Endothelial cell of umbilical vein (primary cell): ENCODE results near the gene SPDYA. TPM values are rescaled to one million over a fixed set of nuclear protein-coding genes. Genes with fewer than 3 reads are reported as not detected.

Experiments
- BruUV-seq: library from RNA; stranded (reverse); fragments of 400-500 nt; replicated peaks from 2 replicates; lab custom pipeline; 2021; lab: Mats Ljungman, UMichigan
- CTCF ChIA-PET: fragments of 300-600, 350-600 bp; sonication (Branson Sonifier 250); formaldehyde crosslinking; loops from one replicate; lab custom pipeline; 2021; ENCODE audit warnings: antibody characterized with exemption, inconsistent platforms; lab: Charles Lee
- POLR2A ChIA-PET: fragments of 300-600, 350-600 bp; sonication (Branson Sonifier 250); formaldehyde crosslinking; loops from one replicate; lab custom pipeline; 2021; ENCODE audit warnings: antibody characterized with exemption, inconsistent platforms; lab: Charles Lee
- DNase-seq: peaks from one replicate; pipeline ENCODE4 v3.0.0-alpha.2; 2011; ENCODE audit warnings: low read depth, low spot score
- FAIRE-seq: peaks from 2 replicates; lab custom pipeline; 2011; peaks lifted over from hg19 to GRCh38; lab: Jason Lieb, UNC
- H2AFZ ChIP-seq: 2 replicates; pipeline ENCODE4 v1.6.0; 2012; ENCODE audit warnings: low read depth, low read length, control low read depth, inconsistent platforms
- H3K27ac ChIP-seq: 2 replicates; pipeline ENCODE4 v1.5.1; 2011; ENCODE audit warnings: low read depth, mild to moderate bottlenecking, control low read depth, low read length, moderate library complexity; ENCODE audit not compliant: insufficient read depth
- H3K27me3 ChIP-seq, 2 experiments: 2 replicates each; pipeline versions ENCODE4 v1.6.0 to v1.6.1; 2011; ENCODE audit warnings: low read length in 2 of 2, mixed read lengths in 1 of 2; ENCODE audit not compliant: control insufficient read depth in 2 of 2, insufficient read depth in 2 of 2
- H3K36me3 ChIP-seq, 2 experiments: 2 replicates in 1 of 2; 3 replicates in 1 of 2; pipeline ENCODE4 v1.5.1; 2011; ENCODE audit warnings: low read length in 2 of 2, mild to moderate bottlenecking in 1 of 2, moderate library complexity in 1 of 2; ENCODE audit not compliant: control insufficient read depth in 2 of 2, insufficient read depth in 2 of 2; ENCODE audit errors: extremely low read depth in 1 of 2
- H3K4me1 ChIP-seq: 3 replicates; pipeline ENCODE4 v1.5.1; 2011; ENCODE audit warnings: mild to moderate bottlenecking, low read length; ENCODE audit not compliant: control insufficient read depth, insufficient read depth; ENCODE audit errors: extremely low read depth
- H3K4me2 ChIP-seq: 2 replicates; pipeline ENCODE4 v1.6.1; 2011; ENCODE audit warnings: low read length, control low read depth, mixed read lengths; ENCODE audit not compliant: insufficient read depth
- H3K4me3 ChIP-seq, 3 experiments: fragments of 200-600 bp in 1 of 3; sonication (generic), shearing (Covaris generic) in 1 of 3; replicated peaks in 1 of 3; 2 replicates each; pipeline ENCODE4 v1.5.1; 2011 to 2016; ENCODE audit warnings: control low read depth in 3 of 3, low read length in 3 of 3, mild to moderate bottlenecking in 2 of 3, inconsistent platforms in 1 of 3, low read depth in 1 of 3, moderate library complexity in 1 of 3; ENCODE audit not compliant: insufficient read depth in 1 of 3
- H3K79me2 ChIP-seq: 2 replicates; pipeline ENCODE4 v1.6.0; 2012; ENCODE audit warnings: low read length, inconsistent platforms; ENCODE audit not compliant: control insufficient read depth, insufficient read depth
- H3K9ac ChIP-seq: replicated peaks from 2 replicates; pipeline ENCODE3; 2011; ENCODE audit warnings: low read length, control low read depth; ENCODE audit not compliant: insufficient read depth; ENCODE audit errors: extremely low read depth
- H3K9me1 ChIP-seq: replicated peaks from 3 replicates; pipeline ENCODE4 v1.6.0; 2011; ENCODE audit warnings: mild to moderate bottlenecking, low read length; ENCODE audit not compliant: control insufficient read depth, insufficient read depth; ENCODE audit errors: extremely low read depth
- H3K9me3 ChIP-seq: replicated peaks from 2 replicates; pipeline ENCODE4 v1.5.1; 2012; ENCODE audit warnings: low read length, inconsistent platforms; ENCODE audit not compliant: control insufficient read depth, insufficient read depth
- H4K20me1 ChIP-seq: replicated peaks from 2 replicates; pipeline ENCODE3; 2011; ENCODE audit warnings: mild to moderate bottlenecking, low read length; ENCODE audit not compliant: control insufficient read depth, insufficient read depth; ENCODE audit errors: extremely low read depth
- CTCF ChIP-seq, 2 donors: IDR thresholded peaks; 1 replicate in 1 of 2; 2 replicates in 1 of 2; pipeline ENCODE4 v1.5.1; 2011; ENCODE audit warnings: low read length in 2 of 2, mild to moderate bottlenecking in 2 of 2, moderate library complexity in 2 of 2, control low read depth in 1 of 2, inconsistent platforms in 1 of 2, low read depth in 1 of 2; ENCODE audit not compliant: insufficient read depth in 1 of 2; ENCODE audit errors: extremely low read depth in 1 of 2
- EZH2 ChIP-seq: IDR thresholded peaks from 2 replicates; pipeline ENCODE4 v1.6.1; 2012; ENCODE audit warnings: borderline replicate concordance, low read depth, mild to moderate bottlenecking, moderate library complexity, low read length, inconsistent platforms; ENCODE audit not compliant: severe bottlenecking
- FOS ChIP-seq: IDR thresholded peaks from 2 replicates; pipeline ENCODE4 v1.6.1; 2011; ENCODE audit warnings: mild to moderate bottlenecking, low read length, moderate library complexity, borderline replicate concordance; ENCODE audit not compliant: insufficient read depth
- GATA2 ChIP-seq: IDR thresholded peaks from 2 replicates; pipeline ENCODE4 v1.7.0; 2011; ENCODE audit warnings: low read depth, mild to moderate bottlenecking, moderate library complexity, mixed read lengths, low read length; ENCODE audit not compliant: insufficient read length, insufficient read depth
- JUN ChIP-seq: IDR thresholded peaks from 2 replicates; pipeline ENCODE4 v1.6.1; 2011; ENCODE audit warnings: borderline replicate concordance, low read depth; ENCODE audit not compliant: insufficient read length, insufficient read depth
- MAX ChIP-seq: IDR thresholded peaks from 2 replicates; pipeline ENCODE4 v1.6.1; 2011; ENCODE audit not compliant: insufficient read depth, insufficient read length
- MYC ChIP-seq: IDR thresholded peaks from one replicate; pipeline ENCODE4 v1.6.1; 2011; ENCODE audit warnings: mild to moderate bottlenecking, low read depth, low read length
- POLR2A ChIP-seq: IDR thresholded peaks from 2 replicates; pipeline ENCODE4 v1.6.1; 2012; ENCODE audit warnings: low read depth, mild to moderate bottlenecking, control low read depth, low read length
- POLR2AphosphoS5 ChIP-seq: IDR thresholded peaks from 2 replicates; pipeline ENCODE4 v1.6.1; 2012; ENCODE audit warnings: low read depth, mild to moderate bottlenecking, control low read depth, low read length, moderate library complexity; ENCODE audit not compliant: insufficient read depth
- dilution Hi-C: fragments of 300-500 bp; cut with MboI; formaldehyde crosslinking; loops from one replicate; pipeline ENCODE4 v1.15.0; 2019; ENCODE audit warnings: low sequenced_read_pairs; ENCODE audit not compliant: extremely low pct_ligation_motif_present
- intact Hi-C: fragments of 100-400 bp; cut with micrococcal nuclease; formaldehyde crosslinking; loops from one replicate; pipeline ENCODE4 v1.10.0; 2022
- polyA plus RNA-seq, 4 experiments: library from polyadenylated mRNA; depleted of rRNA in 3 of 4; stranded (reverse) in 3 of 4; unstranded in 1 of 4; fragments of >200 nt; gene quantifications; 2 replicates each; pipeline versions ENCODE4 v1.2.1 to v1.2.3, GENCODE V29; 2011 to 2012; ENCODE audit warnings: missing spikeins in 1 of 4
- total RNA-seq: library from RNA; stranded (reverse); gene quantifications from 2 replicates; pipeline ENCODE4 v1.2.3, GENCODE V29; 2021

Gene SPDYA
- total and polyA plus RNA-seq, 2 donors (not counting 3 experiments of a cell fraction or from before 2014, with no cell fraction given): 0.06 to 1.6 TPM

GRCh38 chr2:28871620-28872019, 61.0 kb downstream of the SPDYA start:
- no peaks in the 10 kb centered on the region for H3K36me3 ChIP-seq
- no peaks in the 10 kb centered on the region for H4K20me1 ChIP-seq
- no TSS peak for BruUV-seq
- no peak overlapping the region for H2AFZ ChIP-seq
- H3K9me3 ChIP-seq: no peaks in the 10 kb centered on the region
- intact Hi-C loops (no loop called here), dilution Hi-C loops (no loop called here)
- ChIA-PET POLR2A (no interaction called here), CTCF (interaction anchor here (1.1 kb wide), 1 partner anchor 277 kb away, joined by 3 read pairs; no protein-coding TSS in a partner anchor)
- H3K9me1 ChIP-seq: no peaks in the 10 kb centered on the region
- H3K4me3 ChIP-seq: no peak overlapping the region
- no peak overlapping the region for H3K9ac ChIP-seq
- FAIRE-seq: no peak
- H3K27me3 ChIP-seq: peaks cover 2 to 8% of the 10 kb centered on the region in 2 experiments
- peaks cover 30% of the 10 kb centered on the region for H3K79me2 ChIP-seq
- H3K27ac ChIP-seq: no peak overlapping the region
- DNase-seq: no peak
- H3K4me1 ChIP-seq: peaks cover 12% of the 10 kb centered on the region
- TF ChIP-seq POLR2A (no peak), CTCF (IDR thresholded peaks at IDR 0.05; ENCODE audit: extremely low read depth in 1 of 2, insufficient read depth in 1 of 2, low read depth in 1 of 2, low read length in 2 of 2) (no peak), EZH2 (no peak), POLR2AphosphoS5 (no peak), JUN (no peak), FOS (no peak), MYC (no peak), MAX (no peak), GATA2 (no peak)
- no peak overlapping the region for H3K4me2 ChIP-seq
